Activated B cell treated with CpG ODN at 0.5 μM for 24 hours (primary cell): ENCODE results near the gene OSTF1. TPM values are rescaled to one million over a fixed set of nuclear protein-coding genes. Genes with fewer than 3 reads are reported as not detected.

Experiments
- ATAC-seq: fragments of 200-7000 bp; cut with Tn5 transposase; one replicate; pipeline ENCODE4 v1.10.0; 2021; ENCODE audit warnings: low read depth, mild to moderate bottlenecking, moderate library complexity
- CTCF ChIA-PET: fragments of 350-600 bp; sonication (Branson Sonifier 250); formaldehyde crosslinking; loops from one replicate; lab custom pipeline; 2021; ENCODE audit warnings: antibody characterized with exemption; lab: Charles Lee
- POLR2A ChIA-PET: fragments of 350-600 bp; sonication (Branson Sonifier 250); formaldehyde crosslinking; loops from one replicate; lab custom pipeline; 2021; ENCODE audit warnings: antibody characterized with exemption; lab: Charles Lee
- DNase-seq: peaks from one replicate; pipeline ENCODE4 v3.0.0; 2022
- H3K27ac Mint-ChIP-seq: one replicate; pipeline ENCODE4 v1.8.0; 2020; ENCODE audit warnings: mixed read lengths
- H3K27me3 Mint-ChIP-seq: one replicate; pipeline ENCODE4 v1.8.0; 2021; ENCODE audit warnings: mixed read lengths
- H3K36me3 Mint-ChIP-seq: one replicate; pipeline ENCODE4 v1.8.0; 2021; ENCODE audit warnings: low read depth, mixed read lengths
- H3K4me1 Mint-ChIP-seq: one replicate; pipeline ENCODE4 v1.8.0; 2021; ENCODE audit warnings: mixed read lengths
- H3K4me3 Mint-ChIP-seq: one replicate; pipeline ENCODE4 v1.8.0; 2020; ENCODE audit warnings: mild to moderate bottlenecking, mixed read lengths
- H3K9me3 Mint-ChIP-seq: one replicate; pipeline ENCODE4 v1.8.0; 2020; ENCODE audit warnings: mixed read lengths
- intact Hi-C: fragments of 100-400 bp; cut with micrococcal nuclease; formaldehyde crosslinking; loops from one replicate; pipeline ENCODE4 v1.15.1; 2024
- total RNA-seq: library from RNA; stranded (reverse); gene quantifications from 2 replicates; pipeline ENCODE4 v1.2.3, GENCODE V29; 2022
- TF ChIP-seq, protein P1 (sequence below): fragments of 200-600 bp; IDR thresholded peaks from one replicate; pipeline ENCODE4 v1.8.0; 2022; ENCODE audit warnings: antibody characterized with exemption, mild to moderate bottlenecking

Gene OSTF1
- total RNA-seq, 1 donor from 2014 or later = 59.7 TPM

DNA sequence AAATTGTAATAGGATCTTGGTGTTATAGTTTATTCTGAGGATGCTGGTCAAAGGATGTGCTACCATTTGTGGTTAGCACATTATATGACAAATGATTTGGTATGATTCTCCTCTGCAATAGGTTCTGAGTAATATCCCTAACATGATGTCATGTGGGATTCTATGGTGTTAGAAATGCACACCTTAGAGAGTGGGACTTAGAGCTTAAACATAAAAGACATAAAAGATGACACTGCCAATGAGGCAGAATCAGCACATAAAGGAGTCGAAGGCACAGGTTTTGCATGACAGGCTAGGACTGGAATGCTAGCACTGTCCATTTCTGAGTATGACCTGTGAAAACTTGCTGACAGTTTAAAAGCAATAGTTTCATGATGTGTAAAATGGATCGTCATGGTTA lies 100.4 kb downstream of the OSTF1 start:
- ATAC-seq = no peak

DNA sequence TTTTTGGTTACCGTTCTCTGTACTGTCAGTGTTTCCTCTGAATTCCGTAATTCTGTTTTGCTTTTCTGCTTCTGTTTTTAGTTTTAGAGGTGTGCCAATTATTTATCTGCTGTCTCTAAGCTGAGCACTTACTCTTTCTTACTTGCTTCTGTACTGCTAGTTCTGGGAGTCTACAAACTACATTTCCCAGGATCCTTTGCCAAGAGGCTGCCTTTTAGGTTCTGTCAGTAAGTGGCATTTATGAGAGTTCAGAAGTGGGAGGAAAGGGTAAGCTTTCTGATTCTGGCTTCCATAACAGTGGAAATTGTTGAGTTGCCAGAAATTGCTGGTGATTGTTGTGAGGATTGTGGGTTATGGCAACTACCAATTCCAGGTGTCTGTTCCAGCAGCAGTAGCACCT lies 102.4 kb downstream of the OSTF1 start:
- ATAC-seq = no peak
- H3K27ac Mint-ChIP-seq = no peak overlapping the region

More for the DNA sequence above, 100.4 kb downstream of the OSTF1 start:
- H3K4me3 Mint-ChIP-seq = no peak overlapping the region
- H3K4me1 Mint-ChIP-seq = peaks cover 1% of the 10 kb centered on the region
- no peak for DNase-seq
- intact Hi-C loops = loop anchor here (5.0 kb wide), 1 partner anchor 1514 kb away; no protein-coding TSS in a partner anchor
- TF ChIP-seq, protein P1, sequence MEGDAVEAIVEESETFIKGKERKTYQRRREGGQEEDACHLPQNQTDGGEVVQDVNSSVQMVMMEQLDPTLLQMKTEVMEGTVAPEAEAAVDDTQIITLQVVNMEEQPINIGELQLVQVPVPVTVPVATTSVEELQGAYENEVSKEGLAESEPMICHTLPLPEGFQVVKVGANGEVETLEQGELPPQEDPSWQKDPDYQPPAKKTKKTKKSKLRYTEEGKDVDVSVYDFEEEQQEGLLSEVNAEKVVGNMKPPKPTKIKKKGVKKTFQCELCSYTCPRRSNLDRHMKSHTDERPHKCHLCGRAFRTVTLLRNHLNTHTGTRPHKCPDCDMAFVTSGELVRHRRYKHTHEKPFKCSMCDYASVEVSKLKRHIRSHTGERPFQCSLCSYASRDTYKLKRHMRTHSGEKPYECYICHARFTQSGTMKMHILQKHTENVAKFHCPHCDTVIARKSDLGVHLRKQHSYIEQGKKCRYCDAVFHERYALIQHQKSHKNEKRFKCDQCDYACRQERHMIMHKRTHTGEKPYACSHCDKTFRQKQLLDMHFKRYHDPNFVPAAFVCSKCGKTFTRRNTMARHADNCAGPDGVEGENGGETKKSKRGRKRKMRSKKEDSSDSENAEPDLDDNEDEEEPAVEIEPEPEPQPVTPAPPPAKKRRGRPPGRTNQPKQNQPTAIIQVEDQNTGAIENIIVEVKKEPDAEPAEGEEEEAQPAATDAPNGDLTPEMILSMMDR = no peak
- H3K27me3 Mint-ChIP-seq = no peaks in the 10 kb centered on the region
- H3K9me3 Mint-ChIP-seq = no peaks in the 10 kb centered on the region
- H3K36me3 Mint-ChIP-seq = no peaks in the 10 kb centered on the region
- CTCF ChIA-PET = interaction anchor here (1.4 kb wide), 1 partner anchor 12 kb away, joined by 4 read pairs; no protein-coding TSS in a partner anchor
- POLR2A ChIA-PET = no interaction called here
- no peak overlapping the region for H3K27ac Mint-ChIP-seq

More for the DNA sequence above, 102.4 kb downstream of the OSTF1 start:
- DNase-seq = no peak
- Mint-ChIP-seq H3K36me3 (no peaks in the 10 kb centered on the region), H3K4me1 (no peaks in the 10 kb centered on the region), H3K27me3 (no peaks in the 10 kb centered on the region), H3K9me3 (no peaks in the 10 kb centered on the region), H3K4me3 (no peak overlapping the region)
- intact Hi-C loops = no loop called here
- TF ChIP-seq, protein P1 = no peak
- ChIA-PET CTCF (no interaction called here), POLR2A (no interaction called here)

Other genes with a start within 250 kb of the OSTF1 start
- not detected in 2 replicates for gene TRPM6, start 200.6 kb upstream of the OSTF1 start, total RNA-seq
- gene C9orf40, start 135.6 kb upstream of the OSTF1 start, total RNA-seq = 4.6 and 5.7 TPM in 2 replicates
- 15.7 and 19.4 TPM in 2 replicates for gene CARNMT1, start 60.2 kb upstream of the OSTF1 start, total RNA-seq
- gene NMRK1, start 359 bp upstream of the OSTF1 start, total RNA-seq = 6.5 and 8.8 TPM in 2 replicates